Loucy (cell line): ENCODE measurements around the gene PHF20.

Experiments used
- H2AFZ ChIP-seq: fragments of 200-600 bp; sonication (generic); 2 replicates; pipeline ENCODE4 v1.6.0; 2016; ENCODE audit warnings: antibody characterized with exemption, mild to moderate bottlenecking, low read length, moderate library complexity
- H3F3A ChIP-seq: fragments of 200-600 bp; 2 replicates; pipeline ENCODE4 v1.6.0; 2016; ENCODE audit warnings: antibody characterized with exemption, low read depth, mild to moderate bottlenecking
- H3K27me3 ChIP-seq: fragments of 200-600 bp; sonication (generic); 2 replicates; pipeline ENCODE4 v1.6.1; 2014; ENCODE audit warnings: low read length, mild to moderate bottlenecking; ENCODE audit not compliant: insufficient read depth, poor library complexity, severe bottlenecking
- H3K36me3 ChIP-seq: fragments of 200-600 bp; sonication (generic); 2 replicates; pipeline ENCODE4 v1.6.1; 2016; ENCODE audit warnings: low read length; ENCODE audit not compliant: insufficient read depth
- H3K4me1 ChIP-seq: fragments of 200-600 bp; sonication (generic); 2 replicates; pipeline ENCODE4 v1.5.1; 2014; ENCODE audit warnings: low read length, mild to moderate bottlenecking; ENCODE audit not compliant: insufficient read depth, poor library complexity, severe bottlenecking
- H3K4me2 ChIP-seq: fragments of 200-600 bp; sonication (generic); 2 replicates; pipeline ENCODE4 v1.6.0; 2014; ENCODE audit warnings: antibody characterized with exemption, low read length, low read depth, mild to moderate bottlenecking; ENCODE audit not compliant: poor library complexity, severe bottlenecking
- H3K4me3 ChIP-seq: fragments of 200-600 bp; sonication (generic); 2 replicates; pipeline ENCODE4 v1.5.1; 2014; ENCODE audit warnings: low read length, mild to moderate bottlenecking, mixed read lengths; ENCODE audit not compliant: poor library complexity, severe bottlenecking
- H3K79me2 ChIP-seq: fragments of 200-600 bp; sonication (generic); 2 replicates; pipeline ENCODE4 v1.6.1; 2014; ENCODE audit warnings: low read length; ENCODE audit not compliant: insufficient read depth
- H3K9ac ChIP-seq: fragments of 200-600 bp; sonication (generic); 2 replicates; pipeline ENCODE4 v1.6.0; 2014; ENCODE audit warnings: mild to moderate bottlenecking, low read depth, low read length, moderate library complexity; ENCODE audit not compliant: poor library complexity, severe bottlenecking
- H3K9me2 ChIP-seq: fragments of 200-600 bp; sonication (generic); replicated peaks from 2 replicates; pipeline ENCODE4 v1.6.1; 2016; ENCODE audit warnings: low read depth, low read length, mixed read lengths
- H3K9me3 ChIP-seq: fragments of 200-600 bp; sonication (generic); 2 replicates; pipeline ENCODE4 v1.6.1; 2014; ENCODE audit warnings: mild to moderate bottlenecking, antibody characterized with exemption, low read length, low read depth; ENCODE audit not compliant: insufficient read depth
- H4K20me1 ChIP-seq: fragments of 200-600 bp; sonication (generic); 2 replicates; pipeline ENCODE4 v1.6.0; 2014; ENCODE audit warnings: antibody characterized with exemption, low read length, mild to moderate bottlenecking; ENCODE audit not compliant: insufficient read depth, poor library complexity, severe bottlenecking
- EZH2phosphoT487 ChIP-seq: fragments of 200-600 bp; IDR thresholded peaks from 2 replicates; pipeline ENCODE4 v1.6.1; 2018; ENCODE audit warnings: antibody characterized with exemption, mild to moderate bottlenecking, moderate library complexity, borderline replicate concordance
- TF ChIP-seq, protein P1 (sequence below): fragments of 200-600 bp; sonication (generic); conservative IDR thresholded peaks from 2 replicates; pipeline ENCODE4 v1.5.1; 2014; ENCODE audit warnings: mild to moderate bottlenecking, antibody characterized with exemption, low read length

PHF20 gene

GRCh38 chr20:35830264-35830663 lies 58.4 kb downstream of the PHF20 start:
- Histone ChIP-seq H3K9ac (no peak overlapping the region), H4K20me1 (no peaks in the 10 kb centered on the region), H3K9me3 (no peaks in the 10 kb centered on the region), H3K4me1 (no peaks in the 10 kb centered on the region), H3K4me3 (no peak overlapping the region), H3K36me3 (peaks cover 4% of the 10 kb centered on the region; the same call in 1 of the 2 replicates), H2AFZ (no peak overlapping the region), H3F3A (no peaks in the 10 kb centered on the region), H3K79me2 (peaks cover 22% of the 10 kb centered on the region; the same call in 1 of the 2 replicates), H3K27me3 (no peaks in the 10 kb centered on the region), H3K4me2 (no peak overlapping the region), H3K9me2 (no peaks in the 10 kb centered on the region)
- TF ChIP-seq EZH2phosphoT487, result no peak
- TF ChIP-seq, protein P1, sequence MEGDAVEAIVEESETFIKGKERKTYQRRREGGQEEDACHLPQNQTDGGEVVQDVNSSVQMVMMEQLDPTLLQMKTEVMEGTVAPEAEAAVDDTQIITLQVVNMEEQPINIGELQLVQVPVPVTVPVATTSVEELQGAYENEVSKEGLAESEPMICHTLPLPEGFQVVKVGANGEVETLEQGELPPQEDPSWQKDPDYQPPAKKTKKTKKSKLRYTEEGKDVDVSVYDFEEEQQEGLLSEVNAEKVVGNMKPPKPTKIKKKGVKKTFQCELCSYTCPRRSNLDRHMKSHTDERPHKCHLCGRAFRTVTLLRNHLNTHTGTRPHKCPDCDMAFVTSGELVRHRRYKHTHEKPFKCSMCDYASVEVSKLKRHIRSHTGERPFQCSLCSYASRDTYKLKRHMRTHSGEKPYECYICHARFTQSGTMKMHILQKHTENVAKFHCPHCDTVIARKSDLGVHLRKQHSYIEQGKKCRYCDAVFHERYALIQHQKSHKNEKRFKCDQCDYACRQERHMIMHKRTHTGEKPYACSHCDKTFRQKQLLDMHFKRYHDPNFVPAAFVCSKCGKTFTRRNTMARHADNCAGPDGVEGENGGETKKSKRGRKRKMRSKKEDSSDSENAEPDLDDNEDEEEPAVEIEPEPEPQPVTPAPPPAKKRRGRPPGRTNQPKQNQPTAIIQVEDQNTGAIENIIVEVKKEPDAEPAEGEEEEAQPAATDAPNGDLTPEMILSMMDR, result no peak

- Histone ChIP-seq H3F3A (no peaks in the 10 kb centered on the region), H3K4me1 (no peaks in the 10 kb centered on the region), H3K4me2 (no peak overlapping the region), H3K9me2 (no peaks in the 10 kb centered on the region), H3K27me3 (no peaks in the 10 kb centered on the region), H3K79me2 (peaks cover 22% of the 10 kb centered on the region; the same call in 1 of the 2 replicates), H3K4me3 (no peak overlapping the region), H3K9me3 (no peaks in the 10 kb centered on the region), H3K36me3 (peaks cover 4% of the 10 kb centered on the region; the same call in 1 of the 2 replicates), H3K9ac (no peak overlapping the region), H2AFZ (no peak overlapping the region), H4K20me1 (no peaks in the 10 kb centered on the region)
- no peak for TF ChIP-seq EZH2phosphoT487
- TF ChIP-seq, protein P1, result no peak
Measured at GRCh38 chr20:35831029-35831428, 59.2 kb downstream of the PHF20 start.

DNA sequence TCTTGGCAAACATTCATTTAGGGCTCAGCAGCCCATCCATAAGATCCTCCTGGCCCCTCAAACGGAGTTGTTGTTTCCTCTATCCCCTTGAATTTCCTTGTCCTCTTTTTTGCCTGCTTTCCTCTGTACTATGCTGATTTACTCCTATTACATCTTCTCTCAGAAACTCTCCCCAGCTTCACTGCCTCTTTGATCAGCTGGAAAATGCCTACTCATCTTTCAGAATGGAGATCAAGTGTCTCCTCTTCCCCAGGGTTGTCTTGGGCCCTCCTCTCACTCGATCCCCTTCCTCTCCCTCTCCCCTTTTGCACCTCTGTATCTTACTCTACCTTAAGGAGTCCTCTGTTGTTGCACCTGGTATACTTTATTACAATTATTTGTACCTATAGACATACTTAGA lies 60.2 kb downstream of the PHF20 start:
- Histone ChIP-seq H2AFZ (no peak overlapping the region), H3K9me2 (no peaks in the 10 kb centered on the region), H4K20me1 (no peaks in the 10 kb centered on the region), H3K4me1 (no peaks in the 10 kb centered on the region), H3K9me3 (no peaks in the 10 kb centered on the region), H3K79me2 (peaks cover 20% of the 10 kb centered on the region; the same call in 1 of the 2 replicates), H3F3A (no peaks in the 10 kb centered on the region), H3K4me2 (no peak overlapping the region), H3K36me3 (peaks cover 4% of the 10 kb centered on the region; the same call in 1 of the 2 replicates), H3K27me3 (no peaks in the 10 kb centered on the region), H3K4me3 (no peak overlapping the region), H3K9ac (no peak overlapping the region)
- TF ChIP-seq, protein P1, result no peak
- TF ChIP-seq EZH2phosphoT487, result no peak
